ENCODE measurements around the gene DDI1.

DNA sequence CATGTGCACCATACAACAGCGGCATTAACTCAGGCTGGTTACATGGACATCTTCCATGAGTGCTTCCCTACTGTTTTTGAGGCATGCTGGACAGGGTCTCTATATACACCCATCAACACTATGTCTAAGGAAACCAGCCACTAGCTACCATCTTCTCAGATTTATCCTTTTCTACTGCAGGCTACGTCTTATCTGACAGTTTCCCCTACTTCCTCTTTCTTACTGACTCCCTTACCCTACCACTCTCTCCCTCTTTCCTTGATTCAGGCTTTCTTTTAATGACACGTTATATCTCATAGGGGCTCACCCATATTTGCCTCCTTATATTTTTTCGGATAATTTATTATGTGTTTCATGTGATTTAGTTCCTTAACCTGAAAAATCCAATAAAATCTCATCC is 41.8 kb downstream of the DDI1 start:
- TF ChIP-seq SP1 (IDR thresholded peaks at IDR 0.05; ENCODE audit: low read depth) (no peak), POLR2A (IDR thresholded peaks at IDR 0.05; ENCODE audit: borderline replicate concordance, extremely low read depth, insufficient read depth, insufficient read length) (no peak), JUND (IDR thresholded peaks at IDR 0.05) (no peak), EZH2 (IDR thresholded peaks at IDR 0.05) (no peak)
- TF ChIP-seq, protein P1, sequence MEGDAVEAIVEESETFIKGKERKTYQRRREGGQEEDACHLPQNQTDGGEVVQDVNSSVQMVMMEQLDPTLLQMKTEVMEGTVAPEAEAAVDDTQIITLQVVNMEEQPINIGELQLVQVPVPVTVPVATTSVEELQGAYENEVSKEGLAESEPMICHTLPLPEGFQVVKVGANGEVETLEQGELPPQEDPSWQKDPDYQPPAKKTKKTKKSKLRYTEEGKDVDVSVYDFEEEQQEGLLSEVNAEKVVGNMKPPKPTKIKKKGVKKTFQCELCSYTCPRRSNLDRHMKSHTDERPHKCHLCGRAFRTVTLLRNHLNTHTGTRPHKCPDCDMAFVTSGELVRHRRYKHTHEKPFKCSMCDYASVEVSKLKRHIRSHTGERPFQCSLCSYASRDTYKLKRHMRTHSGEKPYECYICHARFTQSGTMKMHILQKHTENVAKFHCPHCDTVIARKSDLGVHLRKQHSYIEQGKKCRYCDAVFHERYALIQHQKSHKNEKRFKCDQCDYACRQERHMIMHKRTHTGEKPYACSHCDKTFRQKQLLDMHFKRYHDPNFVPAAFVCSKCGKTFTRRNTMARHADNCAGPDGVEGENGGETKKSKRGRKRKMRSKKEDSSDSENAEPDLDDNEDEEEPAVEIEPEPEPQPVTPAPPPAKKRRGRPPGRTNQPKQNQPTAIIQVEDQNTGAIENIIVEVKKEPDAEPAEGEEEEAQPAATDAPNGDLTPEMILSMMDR (IDR thresholded peaks at IDR 0.05 in 2 of 3, conservative IDR thresholded peaks at IDR 0.05 in 1 of 3; ENCODE audit: borderline replicate concordance in 1 of 3, insufficient read depth in 1 of 3, low read depth in 2 of 3, low read length in 2 of 3), result no peak
- TF ChIP-seq, protein P2, sequence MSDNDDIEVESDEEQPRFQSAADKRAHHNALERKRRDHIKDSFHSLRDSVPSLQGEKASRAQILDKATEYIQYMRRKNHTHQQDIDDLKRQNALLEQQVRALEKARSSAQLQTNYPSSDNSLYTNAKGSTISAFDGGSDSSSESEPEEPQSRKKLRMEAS (IDR thresholded peaks at IDR 0.05), result no peak

All from HCT116 (cell line).